ENCODE results near the gene SEPHS1. TPM values are rescaled to one million over a fixed set of nuclear protein-coding genes. Genes with fewer than 3 reads are reported as not detected.

Gene SEPHS1
- polyA plus RNA-seq, 1 experiment = 76.9 TPM

GRCh38 chr10:13306103-13306502 lies 42.0 kb downstream of the SEPHS1 start:
- ChIA-PET POLR2A (interaction anchor here (0.6 kb wide), 1 partner anchor 324 kb away, joined by 6 read pairs; no protein-coding TSS in a partner anchor), CTCF (interaction anchor here (7.6 kb wide), 1 partner anchor 98 kb away, joined by 137 read pairs; no protein-coding TSS in a partner anchor)
- Histone ChIP-seq H3K4me3 (ENCODE audit: low read depth, low read length) (no peak overlapping the region), H3K27ac (ENCODE audit: low read depth, low read length) (no peak overlapping the region), H3K9me3 (ENCODE audit: control insufficient read depth, insufficient read depth, low read length) (no peaks in the 10 kb centered on the region; the same call in 1 of the 2 replicates), H3K27me3 (ENCODE audit: control insufficient read depth, insufficient read depth, low read length) (no peaks in the 10 kb centered on the region)
- no peak for DNase-seq (ENCODE audit: low read depth, low spot score)
- TF ChIP-seq CTCF (IDR thresholded peaks at IDR 0.05; ENCODE audit: low read depth, low read length) = no peak

GRCh38 chr10:13302821-13303555 lies 45.1 kb downstream of the SEPHS1 start:
- CTCF ChIA-PET = interaction anchor here (0.6 to 7.6 kb wide), 38 partner anchors 8 to 233 kb away, joined by 3 to 137 read pairs (median 4); partner anchors contain the start of gene MCM10

GRCh38 chr10:13299437-13300287 lies 48.4 kb downstream of the SEPHS1 start, which contains the start of gene PHYH:
Gene PHYH, minus strand, starts transcription at chr10:13300064. Its CDS starts 22 bp downstream, at chr10:13300042.
- peak within 1 kb of the TSS; percentile 68 for H3K27ac ChIP-seq (ENCODE audit: low read depth, low read length)
- no peaks in the 10 kb centered on the region for H3K27me3 ChIP-seq (ENCODE audit: control insufficient read depth, insufficient read depth, low read length)
- peak; percentile 33 for DNase-seq (ENCODE audit: low read depth, low spot score)
- POLR2A ChIA-PET = interaction anchor here (0.7 to 0.9 kb wide), 3 partner anchors 27 to 99 kb away, joined by 3 to 8 read pairs (median 3); no protein-coding TSS in a partner anchor
- TF ChIP-seq CTCF (IDR thresholded peaks at IDR 0.05; ENCODE audit: low read depth, low read length) = no peak
- CTCF ChIA-PET = interaction anchor here (1.0 to 7.6 kb wide), 4 partner anchors 8 to 141 kb away, joined by 3 to 137 read pairs (median 50); partner anchors contain the start of gene MCM10
- H3K9me3 ChIP-seq (ENCODE audit: control insufficient read depth, insufficient read depth, low read length) = peaks cover 3% of the 10 kb centered on the region; the same call in 1 of the 2 replicates
- peak within 1 kb of the TSS; percentile 68 for H3K4me3 ChIP-seq (ENCODE audit: low read depth, low read length)

More at GRCh38 chr10:13302821-13303555, 45.1 kb downstream of the SEPHS1 start:
- no peak overlapping the region for H3K27ac ChIP-seq (ENCODE audit: low read depth, low read length)
- POLR2A ChIA-PET = interaction anchor here (0.6 to 1.0 kb wide), 3 partner anchors 31 to 143 kb away, joined by 3 to 4 read pairs (median 3); no protein-coding TSS in a partner anchor
- H3K27me3 ChIP-seq (ENCODE audit: control insufficient read depth, insufficient read depth, low read length) = no peaks in the 10 kb centered on the region
- peaks cover 3% of the 10 kb centered on the region; the same call in 1 of the 2 replicates for H3K9me3 ChIP-seq (ENCODE audit: control insufficient read depth, insufficient read depth, low read length)
- TF ChIP-seq CTCF (IDR thresholded peaks at IDR 0.05; ENCODE audit: low read depth, low read length) = no peak
- no peak for DNase-seq (ENCODE audit: low read depth, low spot score)
- H3K4me3 ChIP-seq (ENCODE audit: low read depth, low read length) = no peak overlapping the region

GRCh38 chr10:13298748-13299436 lies 49.2 kb downstream of the SEPHS1 start:
- ChIA-PET POLR2A (interaction anchor here (0.7 kb wide), 1 partner anchor 26 kb away, joined by 8 read pairs; no protein-coding TSS in a partner anchor), CTCF (interaction anchor here (1.0 to 5.4 kb wide), 3 partner anchors 93 to 141 kb away, joined by 3 to 96 read pairs (median 4); partner anchors contain the start of gene MCM10)
- no peak for TF ChIP-seq CTCF (IDR thresholded peaks at IDR 0.05; ENCODE audit: low read depth, low read length)

More at GRCh38 chr10:13298748-13299436, 49.2 kb downstream of the SEPHS1 start:
- no peaks in the 10 kb centered on the region for H3K27me3 ChIP-seq (ENCODE audit: control insufficient read depth, insufficient read depth, low read length)
- no peak for DNase-seq (ENCODE audit: low read depth, low spot score)
- peak overlapping the region; percentile 68 for H3K4me3 ChIP-seq (ENCODE audit: low read depth, low read length)
- H3K9me3 ChIP-seq (ENCODE audit: control insufficient read depth, insufficient read depth, low read length) = peaks cover 3% of the 10 kb centered on the region; the same call in 1 of the 2 replicates
- H3K27ac ChIP-seq (ENCODE audit: low read depth, low read length) = peak overlapping the region; percentile 68

All from AG04450 (cell line).